GM18951 (cell line): ENCODE results near the gene TMEM39A.
A peak's percentile ranks its signal among the peaks of the same experiment; 100 is the strongest.

Source experiments
- POLR2A ChIP-seq: IDR thresholded peaks from 4 replicates; pipeline ENCODE4 v1.6.1; 2011; ENCODE audit warnings: mild to moderate bottlenecking; ENCODE audit not compliant: insufficient read length, insufficient read depth; ENCODE audit errors: extremely low read depth
- in situ Hi-C: fragments of 300-500 bp; cut with MboI; formaldehyde crosslinking; loops from one replicate; pipeline ENCODE4 v1.12.0; 2022; ENCODE audit warnings: low sequenced_read_pairs, mixed read lengths, inconsistent platforms; ENCODE audit not compliant: unreplicated experiment

The TMEM39A gene, protein sequence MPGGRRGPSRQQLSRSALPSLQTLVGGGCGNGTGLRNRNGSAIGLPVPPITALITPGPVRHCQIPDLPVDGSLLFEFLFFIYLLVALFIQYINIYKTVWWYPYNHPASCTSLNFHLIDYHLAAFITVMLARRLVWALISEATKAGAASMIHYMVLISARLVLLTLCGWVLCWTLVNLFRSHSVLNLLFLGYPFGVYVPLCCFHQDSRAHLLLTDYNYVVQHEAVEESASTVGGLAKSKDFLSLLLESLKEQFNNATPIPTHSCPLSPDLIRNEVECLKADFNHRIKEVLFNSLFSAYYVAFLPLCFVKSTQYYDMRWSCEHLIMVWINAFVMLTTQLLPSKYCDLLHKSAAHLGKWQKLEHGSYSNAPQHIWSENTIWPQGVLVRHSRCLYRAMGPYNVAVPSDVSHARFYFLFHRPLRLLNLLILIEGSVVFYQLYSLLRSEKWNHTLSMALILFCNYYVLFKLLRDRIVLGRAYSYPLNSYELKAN

DNA sequence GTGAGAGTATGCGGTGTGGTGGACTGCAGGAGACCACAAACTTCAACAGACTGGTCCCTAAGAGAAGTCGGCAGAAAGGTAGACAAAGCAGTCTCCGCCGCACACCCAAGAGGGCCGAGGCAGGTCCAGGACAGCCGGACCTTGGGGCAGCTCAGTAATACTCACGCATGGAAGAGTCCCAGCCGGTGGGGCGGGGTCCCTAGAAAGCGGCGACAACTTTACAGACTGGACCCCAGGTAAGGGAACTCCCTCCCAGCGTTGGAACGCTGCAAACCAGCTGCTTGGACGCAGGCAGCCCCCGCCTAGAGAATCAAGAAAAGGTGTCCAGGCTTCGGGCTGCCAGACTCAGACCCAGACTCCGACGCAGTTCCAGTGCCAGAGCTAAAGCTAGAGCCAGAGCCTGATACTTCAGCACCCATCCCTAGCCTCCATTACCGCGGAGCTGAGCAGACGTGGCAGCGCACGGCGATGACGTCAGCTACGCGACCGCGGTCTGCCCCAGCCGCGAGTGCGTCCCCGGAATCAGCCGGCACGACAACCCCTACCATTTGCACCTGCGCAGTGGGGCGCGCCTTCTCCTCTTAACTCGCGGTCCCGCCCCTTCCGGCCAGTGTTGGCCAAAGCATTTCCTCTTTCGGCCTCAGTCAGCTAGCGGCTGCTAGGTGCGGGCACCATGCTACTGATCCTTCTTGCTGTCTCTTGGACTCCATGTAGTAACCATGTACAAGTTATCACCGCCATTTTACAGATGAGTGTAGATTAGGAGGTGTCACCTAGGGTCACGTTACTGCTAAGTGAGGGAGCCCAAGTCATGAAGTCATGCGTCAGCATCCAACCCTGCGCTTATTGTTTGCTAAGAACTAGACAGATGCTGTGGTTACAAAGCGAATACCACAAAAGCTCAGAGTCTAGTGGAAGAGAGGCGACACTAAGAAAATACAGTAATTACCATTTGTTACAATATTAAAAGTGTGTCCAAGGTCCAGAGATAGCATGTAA lies at the start of gene TMEM39A:
TMEM39A (minus strand) TSS at position 445 of the 999 bp plus-strand sequence. CDS start 1,541 bp downstream, outside the sequence.
- TF ChIP-seq POLR2A, result peak; percentile 99
- in situ Hi-C loops, result no loop called here

DNA sequence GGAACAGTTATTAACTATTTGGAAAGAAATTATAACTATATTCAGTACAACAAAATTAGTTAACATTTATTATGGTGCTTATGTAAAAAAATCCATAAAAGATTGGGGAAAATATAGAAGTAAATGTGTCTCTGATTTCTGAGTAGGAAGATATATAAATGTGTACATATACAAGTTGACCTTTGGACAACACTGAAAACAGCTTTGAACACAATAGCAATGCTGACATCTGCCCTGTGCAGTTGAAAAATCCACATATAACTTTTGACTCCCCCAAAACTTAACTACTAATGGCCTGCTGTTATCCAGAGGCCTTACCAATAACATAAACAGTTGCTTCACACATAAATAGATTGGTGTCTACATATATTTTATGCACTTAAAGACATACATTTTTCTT lies 47.3 kb upstream of the TMEM39A start:
- TF ChIP-seq POLR2A, result no peak
- in situ Hi-C loops, result no loop called here

DNA sequence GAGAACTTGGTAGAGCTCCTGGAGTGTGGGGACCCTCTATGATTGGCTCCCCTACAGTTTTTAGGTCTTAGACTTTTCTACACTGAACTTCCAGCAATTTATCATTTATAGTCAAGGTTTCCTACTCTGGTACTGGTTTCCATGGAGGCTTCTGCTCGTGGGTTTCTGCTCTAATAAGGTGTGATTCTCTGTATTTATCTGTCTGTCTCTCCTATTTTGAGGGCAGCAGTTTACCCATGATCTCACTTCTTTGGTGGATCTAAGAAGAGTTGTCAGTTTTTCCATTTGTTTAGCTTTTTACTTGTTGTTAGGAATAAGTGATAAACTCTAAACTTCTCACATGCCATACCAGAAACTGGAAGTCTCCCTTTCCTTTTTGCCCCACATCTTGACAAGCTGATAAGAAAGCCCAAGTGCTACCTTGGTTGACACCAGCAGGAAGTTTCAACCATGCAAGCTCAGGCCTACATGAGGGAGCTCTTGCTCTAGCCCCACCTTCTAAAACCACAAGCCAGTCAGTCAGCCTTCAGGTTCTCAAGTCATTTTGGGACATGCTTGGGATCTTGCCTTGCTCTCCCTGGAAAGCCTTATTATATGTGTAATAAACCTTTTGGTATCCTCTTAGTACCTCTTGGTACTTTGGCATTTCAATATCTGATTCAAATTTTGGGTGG lies 44.9 kb upstream of the TMEM39A start:
- no peak for TF ChIP-seq POLR2A
- in situ Hi-C loops, result no loop called here

DNA sequence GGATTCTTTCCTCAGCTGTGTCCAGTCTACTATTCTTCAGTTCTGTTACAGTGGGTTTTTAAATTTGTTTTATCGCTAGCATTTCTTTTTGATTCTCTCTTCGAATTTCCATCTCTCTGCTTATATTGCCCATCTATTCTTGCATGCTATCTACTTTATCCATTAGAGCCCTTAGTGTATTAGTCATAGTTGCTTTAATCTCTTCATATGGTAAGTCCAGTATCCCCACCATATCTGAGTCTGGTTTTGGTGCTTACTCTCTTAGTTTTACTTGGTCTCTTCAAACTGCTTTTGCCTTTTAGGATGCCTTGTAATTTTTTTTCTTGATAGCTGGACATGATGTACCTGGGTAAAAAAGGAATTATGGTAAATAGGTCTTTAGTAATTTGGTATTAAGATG lies 44.0 kb upstream of the TMEM39A start:
- no peak for TF ChIP-seq POLR2A
- in situ Hi-C loops, result no loop called here

DNA sequence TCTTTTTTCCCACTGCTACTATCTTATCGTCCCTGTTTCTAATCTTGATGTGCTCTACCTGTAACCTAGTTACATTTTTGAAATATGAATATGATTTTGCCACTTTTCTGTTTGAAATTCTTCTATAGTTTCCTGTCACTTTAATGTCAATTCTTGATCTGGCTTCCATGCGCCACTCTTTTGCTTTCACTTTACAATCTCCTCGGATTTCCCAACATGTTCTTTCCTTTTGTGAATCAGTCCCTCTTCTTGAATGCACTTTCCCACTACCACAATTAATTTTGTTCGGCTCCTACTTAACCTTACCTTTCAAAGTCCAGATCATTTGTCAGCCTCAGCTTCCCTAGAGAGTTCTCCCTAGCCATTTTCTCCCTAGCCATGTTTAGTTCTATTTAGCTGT lies 43.2 kb upstream of the TMEM39A start:
- in situ Hi-C loops, result no loop called here
- no peak for TF ChIP-seq POLR2A

DNA sequence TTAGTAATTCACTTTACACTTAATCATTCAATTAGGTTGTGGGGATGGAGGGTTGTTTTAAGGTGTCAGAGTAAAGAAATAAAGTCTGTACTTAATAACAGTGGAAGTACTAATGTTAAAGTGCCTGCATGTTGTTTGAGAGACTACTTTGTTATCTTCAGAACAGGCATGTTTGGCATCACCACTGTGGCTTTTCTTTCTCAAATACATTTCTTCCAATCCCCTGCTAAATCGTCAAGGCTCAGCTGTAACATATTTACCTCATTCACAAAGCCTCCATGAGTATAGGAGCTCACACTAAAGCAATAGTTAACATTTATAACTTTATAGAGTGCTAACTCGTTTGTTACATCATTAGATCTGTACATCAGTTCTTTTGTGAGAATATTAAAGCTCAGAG lies 37.5 kb upstream of the TMEM39A start:
- in situ Hi-C loops, result no loop called here
- no peak for TF ChIP-seq POLR2A

DNA sequence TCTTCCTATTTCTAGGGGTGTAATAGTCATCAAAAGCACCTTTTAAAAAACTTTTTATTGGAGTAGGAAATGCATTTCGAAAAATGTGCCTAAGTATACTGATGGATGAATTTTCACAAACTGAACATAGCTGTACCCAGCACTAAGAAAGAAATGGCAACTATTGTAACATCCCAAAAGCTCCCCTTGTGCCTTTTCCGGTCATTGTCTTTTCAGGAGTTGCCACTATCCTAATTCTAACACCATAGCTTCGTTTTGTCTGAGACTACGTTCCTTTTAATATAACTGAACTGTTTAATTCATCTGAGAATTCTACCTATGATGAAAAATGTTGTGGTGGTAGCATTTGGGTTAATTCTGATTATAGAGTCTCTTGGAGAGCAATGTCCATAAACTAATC lies 36.9 kb upstream of the TMEM39A start:
- in situ Hi-C loops, result no loop called here
- TF ChIP-seq POLR2A, result no peak

DNA sequence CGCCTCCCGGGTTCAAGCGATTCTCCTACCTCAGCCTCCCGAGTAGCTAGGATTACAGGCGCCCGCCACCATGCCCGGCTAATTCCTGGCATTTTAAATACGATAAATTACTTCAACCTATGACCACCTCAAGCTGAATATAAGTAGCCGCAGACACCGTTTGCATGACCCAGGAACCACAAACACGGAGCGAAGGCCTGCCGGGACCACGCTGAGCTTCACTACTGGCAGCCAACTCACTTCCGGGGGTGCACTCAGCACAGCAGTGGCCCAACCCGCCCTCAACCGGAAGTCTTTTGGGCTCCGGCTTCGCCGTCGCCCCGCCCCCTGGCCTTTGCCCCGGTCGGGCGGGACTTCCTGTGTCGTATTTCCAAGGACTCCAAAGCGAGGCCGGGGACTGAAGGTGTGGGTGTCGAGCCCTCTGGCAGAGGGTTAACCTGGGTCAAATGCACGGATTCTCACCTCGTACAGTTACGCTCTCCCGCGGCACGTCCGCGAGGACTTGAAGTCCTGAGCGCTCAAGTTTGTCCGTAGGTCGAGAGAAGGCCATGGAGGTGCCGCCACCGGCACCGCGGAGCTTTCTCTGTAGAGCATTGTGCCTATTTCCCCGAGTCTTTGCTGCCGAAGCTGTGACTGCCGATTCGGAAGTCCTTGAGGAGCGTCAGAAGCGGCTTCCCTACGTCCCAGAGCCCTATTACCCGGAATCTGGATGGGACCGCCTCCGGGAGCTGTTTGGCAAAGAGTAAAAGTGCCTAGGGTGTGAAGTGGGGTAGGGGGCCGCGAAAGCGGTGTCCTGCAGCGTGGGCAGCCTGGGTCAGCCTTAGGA lies 35.0 kb upstream of the TMEM39A start, which contains the start of gene TIMMDC1:
TIMMDC1 (plus strand) TSS at position 362 of the 826 bp plus-strand sequence; CDS start at position 549, 187 bp downstream.
- in situ Hi-C loops, result no loop called here

DNA sequence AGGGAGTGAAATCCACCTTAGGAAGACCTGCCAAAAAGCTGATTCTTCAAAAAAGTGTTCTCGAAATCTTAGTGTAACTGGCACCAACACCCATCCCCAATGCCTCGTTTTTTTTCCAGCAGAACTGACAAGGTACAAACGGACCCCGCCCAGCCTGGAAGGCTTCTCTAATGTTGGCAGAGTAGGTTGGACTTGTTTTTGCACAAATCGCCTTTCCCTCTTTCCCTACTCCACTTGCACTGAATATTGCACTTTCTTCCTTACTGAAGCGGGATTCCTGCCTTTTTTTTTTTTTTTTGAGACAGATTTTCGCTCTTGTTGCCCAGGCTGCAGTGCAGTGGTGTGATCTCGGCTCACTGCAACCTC lies 34.4 kb upstream of the TMEM39A start:
- in situ Hi-C loops, result no loop called here

More for the DNA sequence above, 35.0 kb upstream of the TMEM39A start, which contains the start of gene TIMMDC1:
- peak; percentile 88 for TF ChIP-seq POLR2A

DNA sequence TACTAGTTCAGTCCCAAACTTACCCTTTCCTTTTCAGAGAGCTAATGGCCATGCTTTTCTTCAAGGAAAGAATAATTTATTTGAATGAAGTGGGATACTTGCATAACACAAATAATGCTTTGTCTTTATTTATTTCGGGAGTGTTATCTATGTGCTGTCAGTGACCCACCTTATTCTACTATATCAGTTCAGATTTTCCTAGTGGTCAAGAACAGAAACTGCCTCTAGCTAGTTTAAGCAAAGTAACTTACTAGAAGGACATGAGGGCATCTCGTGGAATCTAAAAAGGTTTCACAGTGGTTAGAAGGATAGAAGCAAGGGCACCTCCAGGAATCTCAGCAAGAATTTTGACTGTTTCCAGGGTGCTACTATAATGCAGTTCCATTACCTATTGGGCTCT lies 31.2 kb upstream of the TMEM39A start:
- in situ Hi-C loops, result no loop called here
- TF ChIP-seq POLR2A, result no peak

More for the DNA sequence above, 34.4 kb upstream of the TMEM39A start:
- no peak for TF ChIP-seq POLR2A

DNA sequence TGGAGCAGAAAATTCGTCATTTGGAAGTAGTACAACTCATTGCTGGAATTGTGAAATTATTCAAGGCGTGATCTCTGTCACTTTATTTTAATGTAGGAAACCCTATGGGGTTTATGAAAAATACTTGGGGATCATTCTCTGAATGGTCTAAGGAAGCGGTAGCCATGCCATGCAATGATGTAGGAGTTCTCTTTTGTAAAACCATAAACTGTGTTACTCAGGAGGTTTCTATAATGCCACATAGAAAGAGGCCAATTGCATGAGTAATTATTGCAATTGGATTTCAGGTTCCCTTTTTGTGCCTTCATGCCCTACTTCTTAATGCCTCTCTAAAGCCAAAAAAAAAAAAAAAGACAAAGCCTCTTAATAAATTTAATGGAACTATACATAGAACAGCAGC lies 29.4 kb upstream of the TMEM39A start:
- in situ Hi-C loops, result no loop called here

DNA sequence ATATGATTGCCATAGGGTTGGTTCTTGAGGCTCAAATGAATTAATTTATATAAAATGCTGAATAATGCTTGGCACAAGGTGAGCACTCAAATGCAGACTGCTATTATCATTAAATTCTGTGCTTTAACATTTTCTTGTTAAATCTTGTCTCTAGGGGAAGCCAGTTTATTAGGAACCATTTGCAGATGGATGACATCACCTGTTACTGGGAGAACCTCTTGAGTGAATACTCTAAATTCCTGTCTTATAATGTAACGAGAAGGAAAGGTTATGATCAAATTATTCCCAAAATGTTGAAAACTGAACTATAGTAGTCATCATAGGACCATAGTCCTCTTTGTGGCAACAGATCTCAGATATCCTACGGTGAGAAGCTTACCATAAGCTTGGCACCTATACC lies 28.7 kb upstream of the TMEM39A start:
- in situ Hi-C loops, result no loop called here

More for the DNA sequence above, 29.4 kb upstream of the TMEM39A start:
- no peak for TF ChIP-seq POLR2A

DNA sequence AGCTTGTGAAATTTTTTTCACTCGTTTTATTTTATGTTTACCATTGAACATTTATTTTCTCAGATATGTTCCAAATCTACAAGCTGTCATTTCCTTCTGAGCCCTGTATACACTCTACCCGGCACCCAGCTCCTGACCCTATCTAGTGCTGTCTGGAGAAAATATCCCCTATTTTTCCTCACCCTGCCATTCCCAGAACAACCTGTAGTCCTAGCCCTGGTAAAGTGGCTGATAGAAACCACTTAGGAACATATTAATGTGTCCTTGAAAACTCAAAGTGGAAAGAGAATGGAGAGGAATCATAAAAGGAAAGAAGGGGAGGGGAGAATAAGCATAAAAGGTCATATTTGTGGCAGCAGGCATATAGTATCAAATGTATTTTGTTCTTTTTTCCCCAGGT lies 26.7 kb upstream of the TMEM39A start:
- no peak for TF ChIP-seq POLR2A
- in situ Hi-C loops, result no loop called here

More for the DNA sequence above, 28.7 kb upstream of the TMEM39A start:
- TF ChIP-seq POLR2A, result no peak
